ENCODE measurements around the gene KANSL3.
"Not testable (repeated sequence)": the region's sequence is repeated elsewhere in the genome, so short reads cannot be mapped to it uniquely, and the experiment has no call there.

Gene KANSL3

GRCh38 chr2:96568094-96568493, 70.0 kb downstream of the KANSL3 start:
- Histone ChIP-seq H3K27me3 (replicated peaks; ENCODE audit: control insufficient read depth, insufficient read depth, low read length, poor library complexity, severe bottlenecking) (no peaks in the 10 kb centered on the region), H3K27ac (ENCODE audit: insufficient read depth, low read length, poor library complexity, severe bottlenecking) (no peak overlapping the region), H3K4me3 (ENCODE audit: insufficient read depth, low read depth, low read length, poor library complexity, severe bottlenecking) (no peak overlapping the region), H3K36me3 (ENCODE audit: control insufficient read depth, insufficient read depth, low read length) (no peaks in the 10 kb centered on the region), H3K4me1 (ENCODE audit: control insufficient read depth, insufficient read depth, low read length, poor library complexity, severe bottlenecking) (no peaks in the 10 kb centered on the region), H3K9me3 (ENCODE audit: control insufficient read depth, low read length) (no peaks in the 10 kb centered on the region)
- DNase-seq, result no peak

GRCh38 chr2:96565111-96565510, 73.0 kb downstream of the KANSL3 start:
- no peaks in the 10 kb centered on the region for H3K27me3 ChIP-seq (replicated peaks; ENCODE audit: control insufficient read depth, insufficient read depth, low read length, poor library complexity, severe bottlenecking)
- H3K27ac ChIP-seq (ENCODE audit: insufficient read depth, low read length, poor library complexity, severe bottlenecking), result no peak overlapping the region
- no peaks in the 10 kb centered on the region for H3K4me1 ChIP-seq (ENCODE audit: control insufficient read depth, insufficient read depth, low read length, poor library complexity, severe bottlenecking)
- H3K4me3 ChIP-seq (ENCODE audit: insufficient read depth, low read depth, low read length, poor library complexity, severe bottlenecking), result no peak overlapping the region
- no peaks in the 10 kb centered on the region for H3K9me3 ChIP-seq (ENCODE audit: control insufficient read depth, low read length)
- DNase-seq, result no peak
- H3K36me3 ChIP-seq (ENCODE audit: control insufficient read depth, insufficient read depth, low read length), result no peaks in the 10 kb centered on the region

DNA sequence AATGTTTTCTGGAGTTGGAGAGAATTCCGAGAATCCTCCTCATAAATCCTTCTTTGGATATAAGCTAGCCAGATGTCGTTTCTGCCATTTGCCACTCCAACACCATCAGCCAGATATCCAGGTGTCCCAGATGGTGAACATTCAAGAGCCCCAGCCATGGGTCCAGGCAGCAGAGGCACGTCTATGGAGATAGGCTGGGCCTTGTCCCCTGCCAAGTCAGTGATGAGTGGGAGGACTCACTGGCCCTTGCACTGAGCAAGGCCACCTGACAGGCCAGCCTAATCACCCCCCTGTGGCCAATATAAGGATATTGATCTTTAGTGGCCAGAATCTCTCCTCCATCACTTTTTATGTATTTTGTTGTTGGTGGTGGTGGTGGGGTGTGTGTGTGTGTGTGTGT, 73.5 kb downstream of the KANSL3 start:
- H3K36me3 ChIP-seq (ENCODE audit: control insufficient read depth, insufficient read depth, low read length), result no peaks in the 10 kb centered on the region
- no peak for DNase-seq
- no peaks in the 10 kb centered on the region for H3K4me1 ChIP-seq (ENCODE audit: control insufficient read depth, insufficient read depth, low read length, poor library complexity, severe bottlenecking)
- H3K4me3 ChIP-seq (ENCODE audit: insufficient read depth, low read depth, low read length, poor library complexity, severe bottlenecking), result no peak overlapping the region
- no peak overlapping the region for H3K27ac ChIP-seq (ENCODE audit: insufficient read depth, low read length, poor library complexity, severe bottlenecking)
- no peaks in the 10 kb centered on the region for H3K9me3 ChIP-seq (ENCODE audit: control insufficient read depth, low read length)
- H3K27me3 ChIP-seq (replicated peaks; ENCODE audit: control insufficient read depth, insufficient read depth, low read length, poor library complexity, severe bottlenecking), result no peaks in the 10 kb centered on the region

- no peaks in the 10 kb centered on the region for H3K36me3 ChIP-seq (ENCODE audit: control insufficient read depth, insufficient read depth, low read length)
- DNase-seq, result no peak
- H3K4me3 ChIP-seq (ENCODE audit: insufficient read depth, low read depth, low read length, poor library complexity, severe bottlenecking), result no peak overlapping the region
- H3K9me3 ChIP-seq (ENCODE audit: control insufficient read depth, low read length), result no peaks in the 10 kb centered on the region
- no peaks in the 10 kb centered on the region for H3K27me3 ChIP-seq (replicated peaks; ENCODE audit: control insufficient read depth, insufficient read depth, low read length, poor library complexity, severe bottlenecking)
- no peaks in the 10 kb centered on the region for H3K4me1 ChIP-seq (ENCODE audit: control insufficient read depth, insufficient read depth, low read length, poor library complexity, severe bottlenecking)
- no peak overlapping the region for H3K27ac ChIP-seq (ENCODE audit: insufficient read depth, low read length, poor library complexity, severe bottlenecking)
These were observed 74.1 kb downstream of the KANSL3 start for GRCh38 chr2:96564026-96564425.

GRCh38 chr2:96558485-96558884, 79.6 kb downstream of the KANSL3 start:
- H3K27me3 ChIP-seq (replicated peaks; ENCODE audit: control insufficient read depth, insufficient read depth, low read length, poor library complexity, severe bottlenecking), result no peaks in the 10 kb centered on the region
- H3K4me1 ChIP-seq (ENCODE audit: control insufficient read depth, insufficient read depth, low read length, poor library complexity, severe bottlenecking), result no peaks in the 10 kb centered on the region
- H3K36me3 ChIP-seq (ENCODE audit: control insufficient read depth, insufficient read depth, low read length), result no peaks in the 10 kb centered on the region
- no peak for DNase-seq
- H3K9me3 ChIP-seq (ENCODE audit: control insufficient read depth, low read length), result no peaks in the 10 kb centered on the region
- no peak overlapping the region for H3K27ac ChIP-seq (ENCODE audit: insufficient read depth, low read length, poor library complexity, severe bottlenecking)
- no peak overlapping the region for H3K4me3 ChIP-seq (ENCODE audit: insufficient read depth, low read depth, low read length, poor library complexity, severe bottlenecking)

- H3K9me3 ChIP-seq (ENCODE audit: control insufficient read depth, low read length), result no peaks in the 10 kb centered on the region
- no peak overlapping the region for H3K4me3 ChIP-seq (ENCODE audit: insufficient read depth, low read depth, low read length, poor library complexity, severe bottlenecking)
- H3K36me3 ChIP-seq (ENCODE audit: control insufficient read depth, insufficient read depth, low read length), result peaks cover under 1% of the 10 kb centered on the region
- no peaks in the 10 kb centered on the region for H3K27me3 ChIP-seq (replicated peaks; ENCODE audit: control insufficient read depth, insufficient read depth, low read length, poor library complexity, severe bottlenecking)
- H3K27ac ChIP-seq (ENCODE audit: insufficient read depth, low read length, poor library complexity, severe bottlenecking), result no peak overlapping the region
- H3K4me1 ChIP-seq (ENCODE audit: control insufficient read depth, insufficient read depth, low read length, poor library complexity, severe bottlenecking), result no peaks in the 10 kb centered on the region
- no peak for DNase-seq
These were observed 80.1 kb downstream of the KANSL3 start for GRCh38 chr2:96558061-96558460.

- not testable (repeated sequence) for H3K27ac ChIP-seq (ENCODE audit: insufficient read depth, low read length, poor library complexity, severe bottlenecking); H3K4me3 ChIP-seq (ENCODE audit: insufficient read depth, low read depth, low read length, poor library complexity, severe bottlenecking); H3K9me3 ChIP-seq (ENCODE audit: control insufficient read depth, low read length); H3K27me3 ChIP-seq (replicated peaks; ENCODE audit: control insufficient read depth, insufficient read depth, low read length, poor library complexity, severe bottlenecking); H3K4me1 ChIP-seq (ENCODE audit: control insufficient read depth, insufficient read depth, low read length, poor library complexity, severe bottlenecking); DNase-seq; H3K36me3 ChIP-seq (ENCODE audit: control insufficient read depth, insufficient read depth, low read length)
These were observed 80.7 kb downstream of the KANSL3 start for GRCh38 chr2:96557421-96557820.

DNA sequence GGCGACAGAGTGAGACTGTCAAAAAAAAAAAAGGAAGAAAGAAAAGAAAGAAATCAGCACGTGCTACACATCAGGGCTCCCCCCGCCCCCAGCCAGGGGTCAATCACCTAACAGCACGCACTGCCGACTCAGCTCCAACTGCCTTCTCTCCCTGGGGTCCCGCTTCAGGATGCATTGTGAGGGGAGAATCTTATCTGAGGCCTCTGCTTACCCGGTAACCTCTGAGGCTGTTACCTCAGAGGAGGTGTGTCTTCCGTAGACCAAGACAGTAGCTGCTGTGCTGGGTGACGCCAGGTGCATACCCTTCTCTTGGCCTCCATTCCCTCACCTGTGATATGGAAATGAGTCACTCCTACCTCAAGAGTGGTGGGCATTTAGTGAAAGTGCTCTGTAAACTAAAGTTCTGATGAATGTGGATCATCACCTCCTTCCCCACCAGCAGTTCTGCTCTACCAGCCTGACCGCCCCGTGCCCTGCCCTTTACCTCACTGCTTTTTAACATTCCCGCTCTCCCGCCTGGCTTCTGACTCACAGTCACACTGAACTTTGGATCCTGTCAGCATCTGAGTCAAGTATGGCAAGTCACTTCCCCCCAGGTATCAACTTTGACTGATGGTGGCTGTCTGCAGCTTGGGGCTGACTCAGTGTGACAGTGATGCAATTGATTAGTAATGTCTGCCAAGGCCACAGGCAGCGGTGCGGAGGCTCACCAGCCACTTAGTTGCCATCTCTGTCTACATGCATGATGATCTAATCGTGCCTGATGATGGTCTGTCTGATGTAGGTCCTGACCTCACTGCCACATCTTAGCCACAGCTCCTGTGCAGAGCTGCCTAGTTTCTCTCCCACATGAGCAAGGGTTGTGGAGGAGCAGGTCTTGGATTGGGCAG, 81.4 kb downstream of the KANSL3 start:
- H3K27ac ChIP-seq (ENCODE audit: insufficient read depth, low read length, poor library complexity, severe bottlenecking), result no peak overlapping the region
- no peaks in the 10 kb centered on the region for H3K27me3 ChIP-seq (replicated peaks; ENCODE audit: control insufficient read depth, insufficient read depth, low read length, poor library complexity, severe bottlenecking)
- H3K36me3 ChIP-seq (ENCODE audit: control insufficient read depth, insufficient read depth, low read length), result peaks cover 13% of the 10 kb centered on the region
- DNase-seq, result peak in 2 of 3 donors; percentile 31 to 38
- no peaks in the 10 kb centered on the region for H3K4me1 ChIP-seq (ENCODE audit: control insufficient read depth, insufficient read depth, low read length, poor library complexity, severe bottlenecking)
- no peak overlapping the region for H3K4me3 ChIP-seq (ENCODE audit: insufficient read depth, low read depth, low read length, poor library complexity, severe bottlenecking)
- H3K9me3 ChIP-seq (ENCODE audit: control insufficient read depth, low read length), result no peaks in the 10 kb centered on the region

DNA sequence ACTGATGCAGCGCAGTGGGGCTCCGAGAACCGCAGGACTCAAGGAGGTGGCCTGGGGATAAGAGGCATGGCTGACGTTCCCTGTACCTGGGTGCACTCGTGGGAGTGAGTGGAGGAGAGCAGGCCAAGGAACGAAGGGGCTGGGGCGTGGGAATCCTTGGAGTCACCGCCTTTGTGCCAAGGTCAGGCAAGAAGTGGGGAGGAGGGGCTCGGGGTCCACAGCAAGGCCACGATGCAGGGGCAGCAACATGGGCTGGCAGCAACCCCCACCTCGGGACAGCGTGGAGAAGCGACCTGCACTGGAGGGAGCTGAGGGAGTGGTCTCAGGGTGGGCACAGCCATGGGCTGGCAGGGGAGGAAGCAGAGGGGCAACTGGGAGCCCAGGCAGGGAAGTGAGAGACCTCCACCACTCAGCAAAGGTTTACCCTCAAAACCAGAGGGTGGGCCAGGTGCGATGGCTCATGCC, 82.9 kb downstream of the KANSL3 start:
- Histone ChIP-seq H3K27ac (ENCODE audit: insufficient read depth, low read length, poor library complexity, severe bottlenecking) (no peak overlapping the region), H3K27me3 (replicated peaks; ENCODE audit: control insufficient read depth, insufficient read depth, low read length, poor library complexity, severe bottlenecking) (no peaks in the 10 kb centered on the region), H3K4me3 (ENCODE audit: insufficient read depth, low read depth, low read length, poor library complexity, severe bottlenecking) (no peak overlapping the region), H3K4me1 (ENCODE audit: control insufficient read depth, insufficient read depth, low read length, poor library complexity, severe bottlenecking) (no peaks in the 10 kb centered on the region), H3K36me3 (ENCODE audit: control insufficient read depth, insufficient read depth, low read length) (peaks cover 28% of the 10 kb centered on the region), H3K9me3 (ENCODE audit: control insufficient read depth, low read length) (no peaks in the 10 kb centered on the region)
- no peak for DNase-seq

DNA sequence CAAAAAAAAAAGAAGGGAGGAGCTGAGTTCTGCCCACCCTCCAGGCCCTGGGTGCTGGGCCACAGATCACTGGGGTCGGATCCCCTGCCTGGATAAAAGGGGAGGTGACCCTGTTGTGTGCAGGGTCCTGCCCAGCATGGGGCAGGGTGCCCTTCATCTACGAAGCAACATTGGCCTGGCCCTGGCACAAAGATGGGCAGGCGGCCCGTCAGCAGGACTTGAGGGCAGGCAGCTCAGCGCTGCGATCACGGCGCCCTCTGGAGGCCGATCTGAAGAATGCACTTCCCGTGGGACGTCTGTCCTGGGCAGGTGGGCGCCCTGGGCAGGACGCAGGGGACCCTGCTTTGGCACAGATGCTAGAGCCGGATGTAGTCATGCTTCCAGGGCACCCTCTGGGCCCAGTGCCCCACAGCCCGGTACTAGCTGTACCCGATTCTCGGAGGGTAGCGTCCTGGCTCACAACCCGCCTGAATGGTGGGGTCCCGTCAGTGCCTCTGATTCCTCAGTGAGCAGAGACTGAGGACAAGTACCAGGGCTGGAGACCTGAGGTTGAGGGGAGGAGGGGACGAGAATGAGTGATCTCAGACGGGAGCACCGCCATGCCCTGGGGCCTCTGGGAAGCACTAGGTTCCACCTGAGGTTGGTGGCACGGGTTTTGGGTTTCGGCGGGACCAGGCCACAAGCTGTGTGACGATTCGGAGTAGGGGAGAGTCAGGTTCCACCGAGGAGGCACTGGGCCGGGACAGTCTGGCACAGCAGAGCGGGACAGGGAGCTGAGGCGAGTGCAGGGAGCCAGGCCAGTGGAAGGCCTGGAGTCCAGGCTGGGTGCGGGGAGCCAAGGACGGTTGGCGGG, 83.6 kb downstream of the KANSL3 start:
- peak; percentile 48 to 51 (median 50) for DNase-seq
- no peak overlapping the region for H3K27ac ChIP-seq (ENCODE audit: insufficient read depth, low read length, poor library complexity, severe bottlenecking)
- H3K4me3 ChIP-seq (ENCODE audit: insufficient read depth, low read depth, low read length, poor library complexity, severe bottlenecking), result no peak overlapping the region

More for the DNA sequence above, 83.6 kb downstream of the KANSL3 start:
- Histone ChIP-seq H3K4me1 (ENCODE audit: control insufficient read depth, insufficient read depth, low read length, poor library complexity, severe bottlenecking) (no peaks in the 10 kb centered on the region), H3K27me3 (replicated peaks; ENCODE audit: control insufficient read depth, insufficient read depth, low read length, poor library complexity, severe bottlenecking) (no peaks in the 10 kb centered on the region), H3K9me3 (ENCODE audit: control insufficient read depth, low read length) (no peaks in the 10 kb centered on the region), H3K36me3 (ENCODE audit: control insufficient read depth, insufficient read depth, low read length) (peaks cover 33% of the 10 kb centered on the region)
